GM21576 (cell line): ENCODE measurements around the gene C12orf56.

Experiments
- ATAC-seq: cut with Tn5 transposase; IDR thresholded peaks from one replicate; pipeline ENCODE4 v1.9.1; 2021; ENCODE audit warnings: mild to moderate bottlenecking, moderate library complexity; ENCODE audit not compliant: unreplicated experiment

Gene C12orf56

GRCh38 chr12:64390275-64390851 lies at the start of gene C12orf56:
Gene C12orf56 (minus strand): TSS chr12:64390758. CDS start chr12:64390565, 193 bp downstream.
- no peak for ATAC-seq

GRCh38 chr12:64440100-64440499 lies 49.5 kb upstream of the C12orf56 start:
- no peak for ATAC-seq

- no peak for ATAC-seq
Observed at GRCh38 chr12:64433915-64434314, 43.4 kb upstream of the C12orf56 start.

- ATAC-seq: no peak
Observed at GRCh38 chr12:64431791-64432190, 41.2 kb upstream of the C12orf56 start.

GRCh38 chr12:64430886-64431285 lies 40.3 kb upstream of the C12orf56 start:
- ATAC-seq: no peak

- no peak for ATAC-seq
Observed at GRCh38 chr12:64428956-64429355, 38.4 kb upstream of the C12orf56 start.

GRCh38 chr12:64427988-64428387 lies 37.4 kb upstream of the C12orf56 start:
- ATAC-seq: no peak

GRCh38 chr12:64419696-64420095 lies 29.1 kb upstream of the C12orf56 start:
- ATAC-seq: no peak

- ATAC-seq: no peak
Observed at GRCh38 chr12:64418209-64418608, 27.7 kb upstream of the C12orf56 start.

- ATAC-seq: no peak
Observed at GRCh38 chr12:64413884-64414283, 23.3 kb upstream of the C12orf56 start.

- ATAC-seq: no peak
Observed at GRCh38 chr12:64412459-64412858, 21.9 kb upstream of the C12orf56 start.

- no peak for ATAC-seq
Observed at GRCh38 chr12:64411427-64411826, 20.9 kb upstream of the C12orf56 start.

GRCh38 chr12:64407342-64408223 lies 17.0 kb upstream of the C12orf56 start:
- ATAC-seq: no peak

GRCh38 chr12:64404470-64405256 lies 14.1 kb upstream of the C12orf56 start:
- ATAC-seq: peak; percentile 28

GRCh38 chr12:64403707-64404469 lies 13.3 kb upstream of the C12orf56 start, which contains the start of gene XPOT:
Gene XPOT (plus strand): TSS chr12:64404392. CDS start chr12:64410036, 5,644 bp downstream.
- ATAC-seq: peak; percentile 97

- no peak for ATAC-seq
Observed at GRCh38 chr12:64402181-64402580, 11.6 kb upstream of the C12orf56 start.

- no peak for ATAC-seq
Observed at GRCh38 chr12:64400041-64400440, 9.5 kb upstream of the C12orf56 start.

- ATAC-seq: no peak
Observed at GRCh38 chr12:64395739-64396138, 5.2 kb upstream of the C12orf56 start.

- no peak for ATAC-seq
Observed at GRCh38 chr12:64392221-64392620, 1.7 kb upstream of the C12orf56 start.

- no peak for ATAC-seq
Observed at GRCh38 chr12:64389154-64389553, 1.4 kb downstream of the C12orf56 start.
